Measurements from ENCODE around the gene CEP44. TPM values are rescaled to one million over a fixed set of nuclear protein-coding genes. Genes with fewer than 3 reads are reported as not detected.
A peak's percentile ranks its signal among the peaks of the same experiment; 100 is the strongest.

CEP44 gene
- 10 to 100 TPM; 15.5 to 49.5 TPM for total RNA-seq
- 1 to 10 TPM; 5.1 to 7.9 TPM for polyA plus RNA-seq
- long read RNA-seq, donor 1: 0 reads
- long read RNA-seq, donor 2, partial matches to known transcripts: 8 of 8 reads
- long read RNA-seq, donor 2, other reads (novel, unspliced or antisense): 0 of 8 reads
- long read RNA-seq, donor 3, partial matches to known transcripts: 0 of 1 reads
- long read RNA-seq, donor 3, other reads (novel, unspliced or antisense): 0 of 1 reads
- long read RNA-seq, donor 4, partial matches to known transcripts: 0 of 1 reads
- long read RNA-seq, donor 4, other reads (novel, unspliced or antisense): 0 of 1 reads
- long read RNA-seq, donor 5: 0 reads

- ATAC-seq (ENCODE audit: insufficient read depth, low FRiP score) (peak; percentile 84), DNase-seq (peak; percentile 83 to 95 (median 94))
- Histone ChIP-seq H3K4me3 (peak within 1 kb of the TSS; percentile 93), H3K36me3 (ENCODE audit: control insufficient read depth in 4 of 4, insufficient read depth in 4 of 4, low read length in 4 of 4) (peaks cover 0 to 3% (median 0%) of the 10 kb centered on the region in 4 donors), H3K27ac (ENCODE audit: low read depth in 1 of 2, low read length in 1 of 2) (peak within 1 kb of the TSS; percentile 93 to 99), H3K4me1 (ENCODE audit: control insufficient read depth in 5 of 5, insufficient read depth in 5 of 5, low read length in 5 of 5) (peaks cover 3 to 31% (median 7%) of the 10 kb centered on the region in 5 donors), H3K9me3 (ENCODE audit: control insufficient read depth in 4 of 4, insufficient read depth in 3 of 4, low read length in 3 of 4) (peaks cover 0 to 2% (median 0%) of the 10 kb centered on the region in 4 donors), H3K9ac (ENCODE audit: insufficient read depth in 1 of 2, low read length in 2 of 2) (peak within 1 kb of the TSS; percentile 56 to 74), H3K27me3 (ENCODE audit: control insufficient read depth in 3 of 3, insufficient read depth in 3 of 3, low read length in 2 of 3) (no peaks in the 10 kb centered on the region)
- WGBS, 2 donors: 0 to 1% methylated on average over 52 of the region's 52 CpGs
- TF ChIP-seq, protein P1, sequence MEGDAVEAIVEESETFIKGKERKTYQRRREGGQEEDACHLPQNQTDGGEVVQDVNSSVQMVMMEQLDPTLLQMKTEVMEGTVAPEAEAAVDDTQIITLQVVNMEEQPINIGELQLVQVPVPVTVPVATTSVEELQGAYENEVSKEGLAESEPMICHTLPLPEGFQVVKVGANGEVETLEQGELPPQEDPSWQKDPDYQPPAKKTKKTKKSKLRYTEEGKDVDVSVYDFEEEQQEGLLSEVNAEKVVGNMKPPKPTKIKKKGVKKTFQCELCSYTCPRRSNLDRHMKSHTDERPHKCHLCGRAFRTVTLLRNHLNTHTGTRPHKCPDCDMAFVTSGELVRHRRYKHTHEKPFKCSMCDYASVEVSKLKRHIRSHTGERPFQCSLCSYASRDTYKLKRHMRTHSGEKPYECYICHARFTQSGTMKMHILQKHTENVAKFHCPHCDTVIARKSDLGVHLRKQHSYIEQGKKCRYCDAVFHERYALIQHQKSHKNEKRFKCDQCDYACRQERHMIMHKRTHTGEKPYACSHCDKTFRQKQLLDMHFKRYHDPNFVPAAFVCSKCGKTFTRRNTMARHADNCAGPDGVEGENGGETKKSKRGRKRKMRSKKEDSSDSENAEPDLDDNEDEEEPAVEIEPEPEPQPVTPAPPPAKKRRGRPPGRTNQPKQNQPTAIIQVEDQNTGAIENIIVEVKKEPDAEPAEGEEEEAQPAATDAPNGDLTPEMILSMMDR (IDR thresholded peaks at IDR 0.05; ENCODE audit: control extremely low read depth, extremely low read depth): no peak
These were observed at the start of gene CEP44, which contains the start of gene FBXO8 for GRCh38 chr4:174283507-174284471. Gene CEP44 (plus strand): TSS chr4:174283911. CDS start chr4:174299122, 15,211 bp downstream. Gene FBXO8 (minus strand): TSS chr4:174283667. CDS start chr4:174263092, 20,575 bp downstream.

DNA sequence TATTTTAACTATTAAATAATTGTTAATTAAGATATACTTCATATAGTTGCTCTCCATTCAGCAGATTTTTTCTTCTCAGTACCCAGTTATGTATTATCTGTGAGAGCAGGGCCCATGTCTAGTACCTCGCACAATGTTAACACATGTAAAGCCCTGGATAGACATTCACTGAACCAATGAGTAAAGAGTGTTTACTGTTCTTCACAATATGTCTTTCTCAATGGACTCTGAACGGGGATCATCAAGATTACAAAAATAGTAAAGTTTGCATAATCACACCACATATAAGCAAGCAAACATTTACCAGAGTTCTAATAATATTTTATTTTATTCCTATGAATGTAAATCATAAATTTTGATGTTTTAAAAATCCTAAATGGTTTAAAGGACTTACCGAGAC lies 47.4 kb upstream of the CEP44 start:
- DNase-seq (no peak), ATAC-seq (ENCODE audit: insufficient read depth, low FRiP score) (no peak)
- Histone ChIP-seq H3K4me1 (ENCODE audit: control insufficient read depth in 5 of 5, insufficient read depth in 5 of 5, low read length in 5 of 5) (no peaks in the 10 kb centered on the region), H3K27ac (ENCODE audit: low read depth in 1 of 2, low read length in 1 of 2) (no peak overlapping the region), H3K4me3 (no peak overlapping the region), H3K9ac (ENCODE audit: insufficient read depth in 1 of 2, low read length in 2 of 2) (no peak overlapping the region), H3K36me3 (ENCODE audit: control insufficient read depth in 4 of 4, insufficient read depth in 4 of 4, low read length in 4 of 4) (peaks cover 0 to 10% (median 4%) of the 10 kb centered on the region in 4 donors), H3K9me3 (ENCODE audit: control insufficient read depth in 4 of 4, insufficient read depth in 3 of 4, low read length in 3 of 4) (no peaks in the 10 kb centered on the region), H3K27me3 (ENCODE audit: control insufficient read depth in 3 of 3, insufficient read depth in 3 of 3, low read length in 2 of 3) (no peaks in the 10 kb centered on the region)
- TF ChIP-seq, protein P1 (IDR thresholded peaks at IDR 0.05; ENCODE audit: control extremely low read depth, extremely low read depth): no peak
- WGBS, 2 donors: 73 to 82% methylated on average over 3 of the region's 3 CpGs

DNA sequence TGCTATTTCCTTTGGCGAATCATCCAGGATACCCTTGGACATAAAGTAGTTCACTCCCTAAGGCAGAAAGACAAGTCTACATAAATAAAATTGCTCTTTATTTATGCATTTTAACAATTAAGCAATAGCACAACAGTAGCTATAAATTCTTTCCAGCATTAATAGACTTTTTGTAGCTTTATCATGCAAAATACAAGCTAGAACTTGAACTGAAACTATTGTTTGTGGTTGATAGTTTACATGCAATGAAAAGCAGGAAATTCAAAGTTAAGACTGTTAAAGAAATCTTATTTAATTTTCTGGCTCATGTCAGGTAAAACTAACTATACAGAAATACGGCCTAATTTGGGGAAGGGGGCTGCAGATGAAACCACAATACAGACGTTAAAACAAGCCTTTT lies 42.5 kb upstream of the CEP44 start:
- no peaks in the 10 kb centered on the region for H3K9me3 ChIP-seq (ENCODE audit: control insufficient read depth in 4 of 4, insufficient read depth in 3 of 4, low read length in 3 of 4)
- peaks cover 0 to 10% (median 4%) of the 10 kb centered on the region in 4 donors for H3K36me3 ChIP-seq (ENCODE audit: control insufficient read depth in 4 of 4, insufficient read depth in 4 of 4, low read length in 4 of 4)
- H3K27me3 ChIP-seq (ENCODE audit: control insufficient read depth in 3 of 3, insufficient read depth in 3 of 3, low read length in 2 of 3): no peaks in the 10 kb centered on the region
- no peak overlapping the region for H3K27ac ChIP-seq (ENCODE audit: low read depth in 1 of 2, low read length in 1 of 2)
- H3K4me1 ChIP-seq (ENCODE audit: control insufficient read depth in 5 of 5, insufficient read depth in 5 of 5, low read length in 5 of 5): no peaks in the 10 kb centered on the region
- WGBS, 2 donors: 82 to 86% methylated on average over 3 of the region's 3 CpGs
- H3K4me3 ChIP-seq: no peak overlapping the region
- ATAC-seq (ENCODE audit: insufficient read depth, low FRiP score) (no peak), DNase-seq (no peak)
- no peak overlapping the region for H3K9ac ChIP-seq (ENCODE audit: insufficient read depth in 1 of 2, low read length in 2 of 2)
- TF ChIP-seq, protein P1 (IDR thresholded peaks at IDR 0.05; ENCODE audit: control extremely low read depth, extremely low read depth): no peak
